Epithelial cell of prostate (primary cell): ENCODE results near the gene ZNF750.

Source experiments
- DNase-seq: peaks from one replicate; pipeline ENCODE4 v3.0.0-alpha.2; 2011; ENCODE audit warnings: low read depth, low spot score
- H3K27ac ChIP-seq: fragments of 450-650 bp; 2 replicates; pipeline ENCODE4 v1.5.1; 2017; ENCODE audit warnings: mild to moderate bottlenecking

ZNF750 gene

GRCh38 chr17:82839617-82840292, at the start of gene ZNF750:
Gene ZNF750, minus strand, starts transcription at chr17:82840022. Its CDS starts 7,568 bp downstream, at chr17:82832454.
- H3K27ac ChIP-seq: peak within 1 kb of the TSS; percentile 98
- DNase-seq: no peak

GRCh38 chr17:82888583-82889495, 49.0 kb upstream of the ZNF750 start:
- peak overlapping the region; percentile 78 for H3K27ac ChIP-seq
- DNase-seq: no peak

- no peak for DNase-seq
- no peak overlapping the region for H3K27ac ChIP-seq
Observed at GRCh38 chr17:82887255-82888164, 47.7 kb upstream of the ZNF750 start.

GRCh38 chr17:82884970-82885353, 45.1 kb upstream of the ZNF750 start:
- no peak overlapping the region for H3K27ac ChIP-seq

GRCh38 chr17:82884341-82884969, 44.6 kb upstream of the ZNF750 start:
- DNase-seq: no peak
- H3K27ac ChIP-seq: no peak overlapping the region

More at GRCh38 chr17:82884970-82885353, 45.1 kb upstream of the ZNF750 start:
- DNase-seq: no peak

- no peak for DNase-seq
- H3K27ac ChIP-seq: peak overlapping the region; percentile 56
Observed at GRCh38 chr17:82883419-82884031, 43.7 kb upstream of the ZNF750 start.

GRCh38 chr17:82882715-82883418, 43.0 kb upstream of the ZNF750 start:
- H3K27ac ChIP-seq: peak overlapping the region; percentile 56
- no peak for DNase-seq

GRCh38 chr17:82881900-82882714, 42.3 kb upstream of the ZNF750 start:
- DNase-seq: no peak
- H3K27ac ChIP-seq: peak overlapping the region; percentile 56

- no peak for DNase-seq
- no peak overlapping the region for H3K27ac ChIP-seq
Observed at GRCh38 chr17:82881324-82881823, 41.6 kb upstream of the ZNF750 start.

- DNase-seq: no peak
- no peak overlapping the region for H3K27ac ChIP-seq
Observed at GRCh38 chr17:82880620-82881323, 41.0 kb upstream of the ZNF750 start.

GRCh38 chr17:82879241-82879640, 39.4 kb upstream of the ZNF750 start:
- DNase-seq: no peak
- no peak overlapping the region for H3K27ac ChIP-seq

- H3K27ac ChIP-seq: no peak overlapping the region
- DNase-seq: no peak
Observed at GRCh38 chr17:82878527-82878926, 38.7 kb upstream of the ZNF750 start.

GRCh38 chr17:82876602-82877379, 37.0 kb upstream of the ZNF750 start:
- peak overlapping the region; percentile 100 for H3K27ac ChIP-seq
- DNase-seq: peak; percentile 72

GRCh38 chr17:82876149-82876548, 36.3 kb upstream of the ZNF750 start:
- H3K27ac ChIP-seq: peak overlapping the region; percentile 100
- peak; percentile 96 for DNase-seq

- peak; percentile 97 for DNase-seq
- peak overlapping the region; percentile 100 for H3K27ac ChIP-seq
Observed at GRCh38 chr17:82875407-82875856, 35.6 kb upstream of the ZNF750 start.
